GM12878 (cell line): ENCODE results near the gene HIBCH.

ENCODE experiments used
- CEBPB ChIP-seq, 2 experiments: fragments of 150-350 bp in 1 of 2; IDR thresholded peaks; 2 replicates each; pipeline ENCODE4 v1.6.1; 2012 to 2014; ENCODE audit warnings: low read depth in 2 of 2, low read length in 2 of 2, borderline replicate concordance in 1 of 2, inconsistent platforms in 1 of 2
- CHD2 ChIP-seq: IDR thresholded peaks from 2 replicates; pipeline ENCODE4 v1.6.1; 2011; ENCODE audit warnings: low read depth, low read length, improper control_type of control experiment, borderline replicate concordance
- ESRRA ChIP-seq: IDR thresholded peaks from 2 replicates; pipeline ENCODE4 v1.6.1; 2012; ENCODE audit warnings: mild to moderate bottlenecking, low read length, improper control_type of control experiment
- EZH2 ChIP-seq: IDR thresholded peaks from 2 replicates; pipeline ENCODE4 v1.6.1; 2012; ENCODE audit warnings: low read depth, mild to moderate bottlenecking, control low read depth, inconsistent platforms, low read length, borderline replicate concordance; ENCODE audit not compliant: control insufficient read depth
- JUND ChIP-seq: IDR thresholded peaks from 2 replicates; pipeline ENCODE4 v1.6.1; 2012; ENCODE audit warnings: low read depth, mild to moderate bottlenecking, low read length, improper control_type of control experiment, moderate library complexity
- POLR2AphosphoS5 ChIP-seq: IDR thresholded peaks from 2 replicates; pipeline ENCODE4 v1.6.1; 2011; ENCODE audit warnings: mild to moderate bottlenecking, low read length, inconsistent platforms
- REST ChIP-seq: IDR thresholded peaks from 2 replicates; pipeline ENCODE4 v1.6.1; 2012; ENCODE audit warnings: mild to moderate bottlenecking, low read depth, low read length
- SMC3 ChIP-seq: IDR thresholded peaks from 2 replicates; pipeline ENCODE4 v1.6.1; 2011; ENCODE audit warnings: low read length, improper control_type of control experiment, borderline replicate concordance
- SPI1 ChIP-seq: IDR thresholded peaks from 2 replicates; pipeline ENCODE4 v1.6.1; 2011; ENCODE audit warnings: low read depth, mild to moderate bottlenecking, low read length, moderate library complexity, borderline replicate concordance; ENCODE audit not compliant: insufficient read depth
- YBX1 ChIP-seq: fragments of 450-650 bp; IDR thresholded peaks from 2 replicates; pipeline ENCODE4 v1.6.1; 2016; ENCODE audit warnings: antibody characterized with exemption
- ZNF384 ChIP-seq: IDR thresholded peaks from 2 replicates; pipeline ENCODE4 v1.6.1; 2012; ENCODE audit warnings: low read depth, mild to moderate bottlenecking, low read length, improper control_type of control experiment, borderline replicate concordance
- TF ChIP-seq, protein P1 (sequence below), 3 experiments: IDR thresholded peaks in 2 of 3; conservative IDR thresholded peaks in 1 of 3; 2 replicates each; pipeline ENCODE4 v1.5.1; 2011; ENCODE audit warnings: low read depth in 3 of 3, low read length in 3 of 3, mild to moderate bottlenecking in 3 of 3, control low read depth in 2 of 3, moderate library complexity in 2 of 3, inconsistent platforms in 1 of 3, mixed read lengths in 1 of 3; ENCODE audit not compliant: control insufficient read depth in 2 of 3, insufficient read depth in 1 of 3; ENCODE audit errors: extremely low read depth in 1 of 3
- TF ChIP-seq, protein P2 (sequence below): IDR thresholded peaks from 2 replicates; pipeline ENCODE4 v1.6.1; 2012; ENCODE audit warnings: low read depth, low read length, improper control_type of control experiment

DNA sequence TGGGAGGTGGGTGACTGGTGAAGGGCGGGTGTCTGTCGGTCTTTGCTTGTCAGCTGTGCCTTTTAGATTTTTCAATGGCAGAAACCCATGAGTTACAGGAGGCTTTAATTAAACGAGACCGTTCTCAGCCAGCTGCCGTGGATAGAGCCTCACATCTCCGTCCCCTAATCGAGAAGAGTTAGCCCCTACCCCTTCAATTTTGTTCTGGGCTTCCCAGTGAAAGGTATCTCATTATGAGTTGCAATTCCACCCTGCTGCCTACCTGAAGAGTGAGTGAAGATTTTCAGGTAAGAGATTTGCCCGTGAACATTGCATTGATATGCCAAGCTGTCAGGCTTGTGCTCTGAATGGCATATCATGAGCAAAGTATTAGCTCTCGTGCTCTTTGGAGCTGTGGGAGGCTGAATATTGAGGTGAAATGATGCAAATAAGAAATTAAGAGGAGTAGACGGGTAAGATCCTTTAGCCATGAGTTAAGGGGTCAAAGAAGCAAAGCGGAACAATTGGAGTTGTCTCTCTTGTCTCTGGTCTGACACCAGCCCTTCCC lies 138.4 kb downstream of the HIBCH start:
- no peak for TF ChIP-seq SMC3
- TF ChIP-seq, protein P1, sequence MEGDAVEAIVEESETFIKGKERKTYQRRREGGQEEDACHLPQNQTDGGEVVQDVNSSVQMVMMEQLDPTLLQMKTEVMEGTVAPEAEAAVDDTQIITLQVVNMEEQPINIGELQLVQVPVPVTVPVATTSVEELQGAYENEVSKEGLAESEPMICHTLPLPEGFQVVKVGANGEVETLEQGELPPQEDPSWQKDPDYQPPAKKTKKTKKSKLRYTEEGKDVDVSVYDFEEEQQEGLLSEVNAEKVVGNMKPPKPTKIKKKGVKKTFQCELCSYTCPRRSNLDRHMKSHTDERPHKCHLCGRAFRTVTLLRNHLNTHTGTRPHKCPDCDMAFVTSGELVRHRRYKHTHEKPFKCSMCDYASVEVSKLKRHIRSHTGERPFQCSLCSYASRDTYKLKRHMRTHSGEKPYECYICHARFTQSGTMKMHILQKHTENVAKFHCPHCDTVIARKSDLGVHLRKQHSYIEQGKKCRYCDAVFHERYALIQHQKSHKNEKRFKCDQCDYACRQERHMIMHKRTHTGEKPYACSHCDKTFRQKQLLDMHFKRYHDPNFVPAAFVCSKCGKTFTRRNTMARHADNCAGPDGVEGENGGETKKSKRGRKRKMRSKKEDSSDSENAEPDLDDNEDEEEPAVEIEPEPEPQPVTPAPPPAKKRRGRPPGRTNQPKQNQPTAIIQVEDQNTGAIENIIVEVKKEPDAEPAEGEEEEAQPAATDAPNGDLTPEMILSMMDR (IDR thresholded peaks at IDR 0.05 in 2 of 3, conservative IDR thresholded peaks at IDR 0.05 in 1 of 3; ENCODE audit: control insufficient read depth in 2 of 3, extremely low read depth in 1 of 3, insufficient read depth in 1 of 3, low read depth in 3 of 3, low read length in 3 of 3): no peak
- TF ChIP-seq POLR2AphosphoS5: no peak
- no peak for TF ChIP-seq YBX1
- TF ChIP-seq, protein P2, sequence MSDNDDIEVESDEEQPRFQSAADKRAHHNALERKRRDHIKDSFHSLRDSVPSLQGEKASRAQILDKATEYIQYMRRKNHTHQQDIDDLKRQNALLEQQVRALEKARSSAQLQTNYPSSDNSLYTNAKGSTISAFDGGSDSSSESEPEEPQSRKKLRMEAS: no peak
- TF ChIP-seq ZNF384: no peak
- no peak for TF ChIP-seq JUND
- no peak for TF ChIP-seq CEBPB (IDR thresholded peaks at IDR 0.05; ENCODE audit: borderline replicate concordance in 1 of 2, low read depth in 2 of 2, low read length in 2 of 2)
- TF ChIP-seq EZH2: no peak
- TF ChIP-seq ESRRA: no peak
- TF ChIP-seq CHD2: no peak
- no peak for TF ChIP-seq SPI1
- no peak for TF ChIP-seq REST
